Activated CD8-positive, alpha-beta memory T cell treated with anti-CD3 and anti-CD28 coated beads, Interleukin-2, amount 50 U/mL, for 24 hours (primary cell): ENCODE measurements around the gene AVPI1.

ENCODE experiments used
- DNase-seq: peaks from one replicate; pipeline ENCODE4 v3.0.0-alpha.2; 2020; ENCODE audit errors: extremely low read depth

Gene AVPI1, protein sequence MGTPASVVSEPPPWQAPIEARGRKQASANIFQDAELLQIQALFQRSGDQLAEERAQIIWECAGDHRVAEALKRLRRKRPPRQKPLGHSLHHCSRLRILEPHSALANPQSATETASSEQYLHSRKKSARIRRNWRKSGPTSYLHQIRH

DNA sequence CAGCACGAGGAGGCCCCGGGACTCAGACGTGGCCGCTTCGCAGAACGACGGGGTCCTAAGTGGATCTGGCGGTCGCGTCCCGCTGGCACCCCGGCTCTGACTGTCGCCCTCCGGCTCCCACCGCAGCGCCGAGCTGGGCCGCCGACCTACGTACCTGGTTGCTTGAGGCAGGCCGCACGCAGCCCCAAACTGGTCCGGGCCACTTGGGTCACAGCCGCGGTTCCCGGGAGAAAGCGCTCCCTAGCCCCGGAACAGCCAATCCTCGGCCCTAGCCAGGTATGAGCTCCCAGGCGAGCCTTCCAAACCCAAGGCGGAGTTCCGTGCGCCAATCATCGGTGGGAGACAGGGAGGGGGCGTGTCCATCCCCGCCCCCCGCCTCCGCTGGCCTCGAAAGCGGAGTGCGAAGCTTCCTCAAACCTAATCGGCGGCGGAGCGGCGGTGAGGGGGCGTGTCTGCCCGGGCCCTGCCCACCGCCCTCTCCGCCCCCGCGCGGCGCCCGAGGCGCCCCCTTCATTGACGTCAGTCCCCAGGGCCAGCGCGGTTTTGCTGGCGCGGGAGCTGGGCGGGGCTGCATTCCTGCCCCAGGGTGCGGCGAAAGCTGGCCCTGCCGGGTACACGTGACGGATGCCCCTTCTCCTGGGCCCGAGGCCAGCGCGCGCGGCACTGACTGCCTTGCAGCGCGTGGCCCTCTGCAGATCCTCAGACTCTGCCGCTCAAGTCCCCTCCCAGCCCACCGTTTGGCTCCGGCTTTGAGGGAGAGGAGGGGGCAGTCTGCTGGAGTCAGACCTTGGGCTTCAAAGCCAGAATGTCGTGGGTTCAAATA lies at the start of gene AVPI1:
AVPI1 (minus strand) TSS at position 280 of the 823 bp plus-strand sequence. CDS start 7,336 bp downstream, outside the sequence.
- peak; percentile 82 for DNase-seq

- DNase-seq, result no peak
Measured at GRCh38 chr10:97736403-97736901, 49.4 kb upstream of the AVPI1 start.

DNA sequence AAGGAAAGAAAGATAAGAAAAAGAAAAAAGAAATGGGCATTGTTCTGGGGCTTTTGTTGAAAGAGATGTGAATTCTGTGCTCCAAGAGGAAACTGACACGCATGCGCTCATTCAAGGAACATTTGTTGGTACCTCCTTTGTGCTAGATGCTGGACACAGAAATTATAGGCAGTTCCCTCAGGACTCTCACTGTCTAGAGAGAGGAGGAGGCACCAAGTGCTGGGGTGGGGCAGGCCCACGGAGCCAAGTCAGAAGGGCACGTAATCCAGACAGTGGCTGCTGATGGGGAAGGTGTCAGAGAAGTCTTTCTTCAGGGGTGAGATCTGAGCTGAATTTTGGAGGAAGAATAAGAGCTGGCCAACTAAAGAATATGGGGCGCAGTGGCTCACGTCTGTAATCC lies 47.0 kb upstream of the AVPI1 start:
- no peak for DNase-seq

GRCh38 chr10:97733256-97733655 lies 46.2 kb upstream of the AVPI1 start:
- DNase-seq, result no peak

DNA sequence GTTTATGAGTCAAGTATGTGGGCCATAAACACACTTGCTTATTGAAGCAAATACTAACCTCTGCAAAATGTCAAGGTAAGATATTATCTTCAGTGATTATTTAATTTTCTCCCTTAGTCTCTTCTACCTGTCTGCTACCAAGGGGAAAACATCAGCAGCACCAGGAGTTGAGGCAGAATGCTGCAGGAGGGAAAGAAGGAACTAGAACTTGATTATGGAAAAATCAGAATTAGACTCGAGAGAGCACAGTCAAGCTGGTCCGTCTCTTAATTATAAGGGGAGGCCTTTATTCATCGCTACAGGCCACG lies 45.0 kb upstream of the AVPI1 start:
- no peak for DNase-seq

- DNase-seq, result no peak
Measured at GRCh38 chr10:97731346-97732051, 44.5 kb upstream of the AVPI1 start.

DNA sequence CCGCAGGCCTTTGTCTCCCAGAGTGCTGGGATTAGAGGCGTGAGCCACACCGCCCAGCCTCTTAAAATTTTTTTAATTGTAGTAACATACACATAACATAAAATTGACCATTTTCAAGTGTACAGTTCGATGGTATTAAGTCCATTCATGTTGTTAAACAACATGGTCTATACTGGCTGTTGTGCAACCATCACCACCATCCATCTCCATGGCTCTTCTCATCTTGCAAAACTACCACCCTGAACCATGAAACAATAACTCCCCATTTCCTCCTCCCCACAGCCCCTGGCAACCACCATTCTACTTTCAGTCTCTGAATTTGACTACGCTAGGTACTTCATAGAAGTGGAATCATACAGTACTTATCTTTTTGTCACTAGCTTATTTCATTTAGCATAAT lies 42.0 kb upstream of the AVPI1 start:
- no peak for DNase-seq

GRCh38 chr10:97726636-97727178 lies 39.7 kb upstream of the AVPI1 start:
- no peak for DNase-seq

GRCh38 chr10:97724341-97724941 lies 37.4 kb upstream of the AVPI1 start:
- DNase-seq, result no peak

- DNase-seq, result no peak
Measured at GRCh38 chr10:97723001-97723400, 36.0 kb upstream of the AVPI1 start.

GRCh38 chr10:97721871-97722780 lies 35.1 kb upstream of the AVPI1 start:
- no peak for DNase-seq

DNA sequence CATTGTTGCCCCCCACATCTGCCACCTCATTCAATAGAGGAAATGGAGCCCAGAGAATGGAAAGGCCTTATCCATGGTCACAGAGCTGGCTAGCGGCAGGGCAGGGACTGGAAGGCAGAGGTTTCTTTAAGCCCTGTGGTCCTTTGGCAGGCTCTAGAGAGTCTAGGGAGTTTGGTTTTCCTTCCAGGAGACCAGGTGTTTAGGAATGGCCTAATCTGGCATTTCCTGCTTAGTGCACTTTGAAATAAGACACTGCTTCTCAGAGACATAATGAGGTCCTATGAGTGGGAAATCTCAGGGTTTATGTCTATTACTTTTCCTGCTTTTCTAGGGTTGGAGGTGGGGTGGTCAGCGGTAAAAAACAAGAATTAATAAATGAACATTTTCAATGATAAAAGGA lies 32.6 kb upstream of the AVPI1 start:
- DNase-seq, result no peak

GRCh38 chr10:97718659-97719142 lies 31.7 kb upstream of the AVPI1 start:
- DNase-seq, result no peak

- no peak for DNase-seq
Measured at GRCh38 chr10:97718178-97718577, 31.1 kb upstream of the AVPI1 start.

DNA sequence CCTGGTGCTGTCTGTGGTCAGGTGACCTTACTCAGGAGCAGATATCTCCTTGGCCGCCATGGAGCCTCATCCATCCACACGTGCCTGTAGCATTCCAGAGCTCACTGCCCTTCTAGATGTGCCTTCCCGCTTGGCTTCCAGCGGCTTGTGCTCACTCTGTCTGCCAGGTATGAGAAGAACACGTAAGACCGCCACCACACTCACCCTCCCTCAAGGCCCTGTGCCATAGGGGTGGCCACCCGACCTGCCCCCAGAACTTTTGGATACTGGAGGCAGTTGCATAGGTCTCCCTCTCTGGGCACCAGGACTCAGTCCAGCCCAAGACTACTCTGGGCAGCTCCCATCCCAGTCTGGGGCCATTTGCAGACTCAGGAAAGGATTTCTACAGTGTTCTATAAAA lies 30.6 kb upstream of the AVPI1 start:
- DNase-seq, result no peak

DNA sequence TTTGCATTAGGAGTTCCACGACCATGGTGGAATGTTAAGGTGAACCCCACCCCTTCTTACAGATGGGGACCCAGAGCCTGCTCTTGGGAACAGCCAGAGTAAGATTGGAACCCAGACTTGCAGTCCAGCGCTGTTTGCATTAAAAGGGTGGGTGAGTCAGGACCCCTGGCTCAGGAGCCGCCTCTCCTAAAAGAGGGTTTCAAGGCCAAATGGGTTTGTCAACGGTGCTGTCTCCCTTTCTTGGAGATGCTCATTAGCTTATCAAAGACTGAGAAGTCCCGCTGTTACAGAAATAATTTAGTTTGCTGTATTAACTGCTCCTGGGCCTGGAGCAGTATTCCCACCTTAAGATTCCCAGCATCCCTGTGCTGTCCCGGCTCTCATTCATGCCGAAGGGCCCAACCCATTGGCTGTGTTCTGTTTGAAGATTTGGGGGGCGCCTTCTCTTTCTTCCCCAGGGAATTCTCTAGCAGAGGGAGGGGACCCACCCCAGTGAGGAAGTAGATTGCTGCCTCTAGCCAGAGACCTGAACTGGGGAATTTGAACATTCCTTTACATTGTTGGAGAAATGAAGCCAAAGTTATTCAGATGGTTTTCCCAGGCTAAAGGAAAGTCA lies 28.3 kb upstream of the AVPI1 start:
- DNase-seq, result no peak

DNA sequence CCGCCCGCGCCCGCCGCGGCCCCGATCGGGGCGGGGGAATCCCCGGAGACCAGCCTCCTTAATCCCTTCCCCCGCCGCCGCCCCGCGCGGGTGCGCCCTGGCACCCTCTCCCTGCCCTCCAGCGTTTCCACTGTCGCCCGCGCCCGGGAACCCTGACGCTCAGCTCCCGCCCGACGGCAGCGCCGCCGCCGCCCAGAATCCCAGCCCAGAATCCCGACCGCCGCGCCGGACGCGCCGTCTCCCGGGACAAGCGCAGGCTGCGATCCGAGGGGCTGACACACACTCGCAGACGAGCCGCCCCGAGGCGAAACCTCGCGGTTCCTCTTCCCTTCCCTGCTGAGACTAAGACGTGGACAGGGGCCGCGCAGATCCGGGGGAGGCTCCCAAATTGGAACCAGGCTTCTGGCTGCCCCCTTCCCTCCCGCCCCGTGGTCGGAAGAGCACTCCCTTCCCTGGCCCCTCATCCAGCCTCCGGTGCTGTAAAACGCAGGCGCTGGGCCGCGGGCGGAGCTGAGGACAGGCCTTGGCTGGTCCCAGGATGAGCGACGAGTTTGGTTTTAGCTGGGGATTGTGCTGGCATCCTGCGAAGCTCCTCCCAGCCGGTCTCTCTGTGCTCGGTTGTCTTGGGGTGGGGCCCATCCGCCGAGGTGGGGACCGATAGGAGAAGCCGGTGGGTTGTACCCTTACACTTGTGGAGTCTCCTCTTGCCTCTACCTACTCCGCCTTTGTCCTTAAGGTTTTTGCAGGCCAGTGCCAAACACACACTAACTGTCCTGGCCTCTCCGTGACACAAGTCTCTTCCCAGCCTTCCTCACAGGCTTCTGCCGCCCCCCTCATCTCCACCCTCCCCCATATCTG lies 27.6 kb upstream of the AVPI1 start:
- DNase-seq, result no peak

DNA sequence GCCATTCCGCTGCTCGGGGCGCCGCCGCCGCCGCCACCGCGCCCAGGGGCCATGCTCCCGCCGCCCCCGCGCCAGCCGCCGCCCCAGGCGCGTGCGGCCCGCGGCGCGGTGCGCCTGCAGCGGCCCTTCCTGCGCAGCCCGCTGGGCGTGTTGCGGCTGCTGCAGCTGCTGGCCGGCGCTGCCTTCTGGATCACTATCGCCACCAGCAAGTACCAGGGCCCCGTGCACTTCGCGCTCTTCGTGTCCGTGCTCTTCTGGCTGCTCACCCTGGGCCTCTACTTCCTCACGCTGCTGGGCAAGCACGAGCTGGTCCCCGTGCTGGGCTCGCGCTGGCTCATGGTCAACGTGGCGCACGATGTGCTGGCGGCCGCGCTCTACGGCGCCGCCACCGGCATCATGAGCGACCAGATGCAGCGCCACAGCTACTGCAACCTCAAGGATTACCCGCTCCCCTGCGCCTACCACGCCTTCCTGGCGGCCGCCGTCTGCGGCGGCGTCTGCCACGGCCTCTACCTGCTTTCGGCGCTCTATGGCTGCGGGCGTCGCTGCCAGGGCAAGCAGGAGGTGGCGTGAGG lies 26.9 kb upstream of the AVPI1 start:
- no peak for DNase-seq

- DNase-seq, result no peak
Measured at GRCh38 chr10:97713339-97713825, 26.3 kb upstream of the AVPI1 start, which contains the start of gene MARVELD1. Gene MARVELD1, plus strand, starts transcription at chr10:97713730. Its CDS starts 147 bp downstream, at chr10:97713877.
